Measurements from ENCODE around the gene CUX1.

Gene CUX1

GRCh38 chr7:102096012-102096332 is 278.5 kb downstream of the CUX1 start (continued):
- TF ChIP-seq TSHZ1 (tag by site-specific recombination; IDR thresholded peaks at IDR 0.05; ENCODE audit: borderline replicate concordance), result no peak
- TF ChIP-seq, protein P1, sequence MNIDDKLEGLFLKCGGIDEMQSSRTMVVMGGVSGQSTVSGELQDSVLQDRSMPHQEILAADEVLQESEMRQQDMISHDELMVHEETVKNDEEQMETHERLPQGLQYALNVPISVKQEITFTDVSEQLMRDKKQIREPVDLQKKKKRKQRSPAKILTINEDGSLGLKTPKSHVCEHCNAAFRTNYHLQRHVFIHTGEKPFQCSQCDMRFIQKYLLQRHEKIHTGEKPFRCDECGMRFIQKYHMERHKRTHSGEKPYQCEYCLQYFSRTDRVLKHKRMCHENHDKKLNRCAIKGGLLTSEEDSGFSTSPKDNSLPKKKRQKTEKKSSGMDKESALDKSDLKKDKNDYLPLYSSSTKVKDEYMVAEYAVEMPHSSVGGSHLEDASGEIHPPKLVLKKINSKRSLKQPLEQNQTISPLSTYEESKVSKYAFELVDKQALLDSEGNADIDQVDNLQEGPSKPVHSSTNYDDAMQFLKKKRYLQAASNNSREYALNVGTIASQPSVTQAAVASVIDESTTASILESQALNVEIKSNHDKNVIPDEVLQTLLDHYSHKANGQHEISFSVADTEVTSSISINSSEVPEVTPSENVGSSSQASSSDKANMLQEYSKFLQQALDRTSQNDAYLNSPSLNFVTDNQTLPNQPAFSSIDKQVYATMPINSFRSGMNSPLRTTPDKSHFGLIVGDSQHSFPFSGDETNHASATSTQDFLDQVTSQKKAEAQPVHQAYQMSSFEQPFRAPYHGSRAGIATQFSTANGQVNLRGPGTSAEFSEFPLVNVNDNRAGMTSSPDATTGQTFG (tag by site-specific recombination; IDR thresholded peaks at IDR 0.05; ENCODE audit: borderline replicate concordance), result no peak
- no peak for TF ChIP-seq ZNF501 (tag by site-specific recombination; IDR thresholded peaks at IDR 0.05)
- TF ChIP-seq KLF17 (tag by site-specific recombination; IDR thresholded peaks at IDR 0.05), result no peak
- no peak for TF ChIP-seq REPIN1 (tag by site-specific recombination; IDR thresholded peaks at IDR 0.05; ENCODE audit: low read depth)
- no peak for TF ChIP-seq MZF1 (tag by site-specific recombination; IDR thresholded peaks at IDR 0.05; ENCODE audit: borderline replicate concordance)
- no peak for TF ChIP-seq HOXD13 (CRISPR knock-in tag; IDR thresholded peaks at IDR 0.05; ENCODE audit: borderline replicate concordance)

- H3K4me1 ChIP-seq (ENCODE audit: control insufficient read depth, insufficient read depth, low read length), result no peaks in the 10 kb centered on the region
- CTCF ChIA-PET, result no interaction called here
- H3K9me3 ChIP-seq (ENCODE audit: control insufficient read depth, insufficient read depth, low read depth, low read length), result no peaks in the 10 kb centered on the region
- no peak overlapping the region for H3K27ac ChIP-seq (ENCODE audit: extremely low read depth, low read depth, low read length)
- H3K36me3 ChIP-seq (ENCODE audit: control insufficient read depth in 2 of 2, insufficient read depth in 1 of 2, low read length in 2 of 2), result no peaks in the 10 kb centered on the region
- no peak overlapping the region for H3K4me3 ChIP-seq (ENCODE audit: low read depth, low read length)
- POLR2A ChIA-PET, result interaction anchor here (0.7 kb wide), 1 partner anchor 21 kb away, joined by 3 read pairs; no protein-coding TSS in a partner anchor
- TF ChIP-seq ZNF398 (tag by site-specific recombination; IDR thresholded peaks at IDR 0.05), result no peak
- TF ChIP-seq ZNF280D (tag by site-specific recombination; IDR thresholded peaks at IDR 0.05), result no peak
- TF ChIP-seq ZNF626 (tag by site-specific recombination; IDR thresholded peaks at IDR 0.05), result no peak
- no peak for TF ChIP-seq GFI1B (tag by site-specific recombination; IDR thresholded peaks at IDR 0.05)
- TF ChIP-seq, protein P2, sequence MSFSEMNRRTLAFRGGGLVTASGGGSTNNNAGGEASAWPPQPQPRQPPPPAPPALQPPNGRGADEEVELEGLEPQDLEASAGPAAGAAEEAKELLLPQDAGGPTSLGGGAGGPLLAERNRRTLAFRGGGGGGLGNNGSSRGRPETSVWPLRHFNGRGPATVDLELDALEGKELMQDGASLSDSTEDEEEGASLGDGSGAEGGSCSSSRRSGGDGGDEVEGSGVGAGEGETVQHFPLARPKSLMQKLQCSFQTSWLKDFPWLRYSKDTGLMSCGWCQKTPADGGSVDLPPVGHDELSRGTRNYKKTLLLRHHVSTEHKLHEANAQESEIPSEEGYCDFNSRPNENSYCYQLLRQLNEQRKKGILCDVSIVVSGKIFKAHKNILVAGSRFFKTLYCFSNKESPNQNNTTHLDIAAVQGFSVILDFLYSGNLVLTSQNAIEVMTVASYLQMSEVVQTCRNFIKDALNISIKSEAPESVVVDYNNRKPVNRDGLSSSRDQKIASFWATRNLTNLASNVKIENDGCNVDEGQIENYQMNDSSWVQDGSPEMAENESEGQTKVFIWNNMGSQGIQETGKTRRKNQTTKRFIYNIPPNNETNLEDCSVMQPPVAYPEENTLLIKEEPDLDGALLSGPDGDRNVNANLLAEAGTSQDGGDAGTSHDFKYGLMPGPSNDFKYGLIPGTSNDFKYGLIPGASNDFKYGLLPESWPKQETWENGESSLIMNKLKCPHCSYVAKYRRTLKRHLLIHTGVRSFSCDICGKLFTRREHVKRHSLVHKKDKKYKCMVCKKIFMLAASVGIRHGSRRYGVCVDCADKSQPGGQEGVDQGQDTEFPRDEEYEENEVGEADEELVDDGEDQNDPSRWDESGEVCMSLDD (tag by site-specific recombination; IDR thresholded peaks at IDR 0.05), result no peak
- TF ChIP-seq ZNF560 (tag by site-specific recombination; IDR thresholded peaks at IDR 0.05; ENCODE audit: borderline replicate concordance), result no peak
- no peak for TF ChIP-seq RBAK (tag by site-specific recombination; IDR thresholded peaks at IDR 0.05)
- no peak for TF ChIP-seq ZNF239 (tag by site-specific recombination; IDR thresholded peaks at IDR 0.05)
- no peak for TF ChIP-seq TSHZ1 (tag by site-specific recombination; IDR thresholded peaks at IDR 0.05; ENCODE audit: borderline replicate concordance)
- no peak for TF ChIP-seq ZNF354C (tag by site-specific recombination; IDR thresholded peaks at IDR 0.05; ENCODE audit: borderline replicate concordance, low read depth)
These were observed 279.4 kb downstream of the CUX1 start for GRCh38 chr7:102096706-102097427.
